GM12878 (cell line): Measurements from ENCODE around the gene TNFSF9. TPM values are rescaled to one million over a fixed set of nuclear protein-coding genes. Genes with fewer than 3 reads are reported as not detected.

ENCODE experiments used
- ATAC-seq: fragments of 200-7000 bp; cut with Tn5 transposase; 3 replicates; pipeline ENCODE4 v1.9.1; 2020; ENCODE audit warnings: mild to moderate bottlenecking, moderate library complexity
- BruUV-seq: library from RNA; stranded (reverse); fragments of 400-500 nt; replicated peaks from 2 replicates; lab custom pipeline; 2021; lab: Mats Ljungman, UMichigan
- CTCF ChIA-PET: fragments of 300-600 bp; sonication (Branson Sonifier 250); formaldehyde crosslinking; extraction: SDS; loops from one replicate; lab custom pipeline; 2021; ENCODE audit warnings: inconsistent platforms; lab: Yijun Ruan, JAX
- POLR2A ChIA-PET: fragments of 350-600 bp; formaldehyde crosslinking; extraction: SDS; loops from one replicate; lab custom pipeline; 2021; ENCODE audit warnings: inconsistent platforms; lab: Charles Lee
- RAD21 ChIA-PET: fragments of 300-600 bp; sonication (Branson Sonifier 250); formaldehyde crosslinking; loops from one replicate; lab custom pipeline; 2023; ENCODE audit warnings: antibody characterized with exemption; ENCODE audit not compliant: unreplicated experiment; lab: Charles Lee
- SMC1A ChIA-PET: fragments of 300-600 bp; sonication (Branson Sonifier 250); formaldehyde crosslinking; loops from one replicate; lab custom pipeline; 2023; ENCODE audit not compliant: unreplicated experiment, uncharacterized antibody; lab: Charles Lee
- DNase-seq: peaks from one replicate; pipeline ENCODE4 v3.0.0-alpha.2; 2011; ENCODE audit warnings: low read depth, low spot score
- FAIRE-seq: peaks from 3 replicates; lab custom pipeline; 2011; peaks lifted over from hg19 to GRCh38; lab: Jason Lieb, UNC
- H2AFZ ChIP-seq: 2 replicates; pipeline ENCODE4 v1.6.0; 2011; ENCODE audit warnings: low read depth, low read length, control low read depth; ENCODE audit not compliant: control insufficient read depth
- H3K27ac ChIP-seq: 2 replicates; pipeline ENCODE4 v1.5.1; 2011; ENCODE audit warnings: control low read depth; ENCODE audit not compliant: control insufficient read depth, insufficient read depth
- H3K27me3 ChIP-seq, 2 experiments: replicated peaks in 1 of 2; 2 replicates each; pipeline versions ENCODE4 v1.6.0 to v1.6.1; 2011; ENCODE audit warnings: low read length in 1 of 2; ENCODE audit not compliant: control insufficient read depth in 2 of 2, insufficient read depth in 2 of 2
- H3K36me3 ChIP-seq, 2 experiments: 2 replicates each; pipeline ENCODE4 v1.5.1; 2011; ENCODE audit warnings: low read length in 1 of 2; ENCODE audit not compliant: control insufficient read depth in 2 of 2, insufficient read depth in 2 of 2
- H3K4me1 ChIP-seq: 2 replicates; pipeline ENCODE4 v1.6.1; 2011; ENCODE audit warnings: mild to moderate bottlenecking, low read length, moderate library complexity, mixed read lengths; ENCODE audit not compliant: control insufficient read depth, insufficient read depth
- H3K4me2 ChIP-seq: 2 replicates; pipeline ENCODE4 v1.6.0; 2011; ENCODE audit warnings: control low read depth; ENCODE audit not compliant: control insufficient read depth, insufficient read depth
- H3K4me3 ChIP-seq: fragments of 200-600 bp; sonication (generic); 2 replicates; pipeline ENCODE4 v1.5.1; 2016
- H3K79me2 ChIP-seq: 2 replicates; pipeline ENCODE4 v1.6.0; 2011; ENCODE audit warnings: low read length; ENCODE audit not compliant: control insufficient read depth, insufficient read depth
- H3K9ac ChIP-seq: 2 replicates; pipeline ENCODE4 v1.8.0; 2011; ENCODE audit warnings: low read length, control low read depth, mixed read lengths; ENCODE audit not compliant: control insufficient read depth, insufficient read depth
- H3K9me3 ChIP-seq: replicated peaks from 3 replicates; pipeline ENCODE4 v1.5.1; 2011; ENCODE audit warnings: mild to moderate bottlenecking, low read length; ENCODE audit not compliant: control insufficient read depth, insufficient read depth
- H4K20me1 ChIP-seq: 2 replicates; pipeline ENCODE4 v1.6.0; 2011; ENCODE audit not compliant: control insufficient read depth, insufficient read depth
- BRCA1 ChIP-seq: IDR thresholded peaks from 2 replicates; pipeline ENCODE4 v1.6.1; 2011; ENCODE audit warnings: low read depth, low read length, improper control_type of control experiment
- CBX3 ChIP-seq: fragments of 200-600 bp; sonication (generic); IDR thresholded peaks from 2 replicates; pipeline ENCODE4 v1.6.1; 2016; ENCODE audit warnings: low read depth, borderline replicate concordance
- CBX5 ChIP-seq: sonication (generic); IDR thresholded peaks from 2 replicates; pipeline ENCODE4 v1.6.1; 2016; ENCODE audit warnings: low read depth, moderate library complexity, mild to moderate bottlenecking, inconsistent platforms
- E2F4 ChIP-seq: IDR thresholded peaks from 2 replicates; pipeline ENCODE4 v1.6.1; 2012; ENCODE audit warnings: low read depth, low read length, improper control_type of control experiment
- EP300 ChIP-seq, 2 experiments: fragments of 150-350 bp in 1 of 2; IDR thresholded peaks; 2 replicates each; pipeline ENCODE4 v1.6.1; 2011 to 2012; ENCODE audit warnings: low read depth in 2 of 2, low read length in 2 of 2, borderline replicate concordance in 1 of 2, improper control_type of control experiment in 1 of 2, inconsistent platforms in 1 of 2; ENCODE audit not compliant: control insufficient read depth in 1 of 2
- HDAC6 ChIP-seq: fragments of 200-600 bp; sonication (generic); IDR thresholded peaks from one replicate; pipeline ENCODE4 v1.8.0; 2017; ENCODE audit warnings: antibody characterized with exemption; ENCODE audit not compliant: unreplicated experiment
- HDGF ChIP-seq: fragments of 450-650 bp; IDR thresholded peaks from 2 replicates; pipeline ENCODE4 v1.6.1; 2016; ENCODE audit warnings: antibody characterized with exemption
- MEF2B ChIP-seq: fragments of 450-650 bp; IDR thresholded peaks from 2 replicates; pipeline ENCODE4 v1.6.1; 2018; ENCODE audit warnings: mild to moderate bottlenecking, moderate library complexity; ENCODE audit not compliant: partially characterized antibody, poor library complexity, severe bottlenecking
- NR2C2 ChIP-seq: IDR thresholded peaks from 2 replicates; pipeline ENCODE4 v1.6.1; 2011; ENCODE audit warnings: borderline replicate concordance, low read depth; ENCODE audit not compliant: control insufficient read depth, insufficient read length
- SMARCA5 ChIP-seq: fragments of 450-650 bp; IDR thresholded peaks from 2 replicates; pipeline ENCODE4 v1.6.1; 2017; ENCODE audit warnings: mild to moderate bottlenecking
- USF2 ChIP-seq: IDR thresholded peaks from 2 replicates; pipeline ENCODE4 v1.6.1; 2011; ENCODE audit warnings: low read depth, low read length, improper control_type of control experiment, borderline replicate concordance
- WRNIP1 ChIP-seq: IDR thresholded peaks from 2 replicates; pipeline ENCODE4 v1.6.1; 2011; ENCODE audit warnings: low read depth, low read length, improper control_type of control experiment, borderline replicate concordance
- ZNF592 ChIP-seq: fragments of 450-650 bp; IDR thresholded peaks from 2 replicates; pipeline ENCODE4 v1.6.1; 2017; ENCODE audit warnings: mild to moderate bottlenecking, moderate library complexity
- WGBS: methylation state at CpG from one replicate; pipeline ENCODE4 v1.1.6; 2016; ENCODE audit warnings: low lambda C conversion rate; ENCODE audit not compliant: insufficient replicate concordance, insufficient coverage; ENCODE audit errors: missing lambda C conversion rate; 5-methylcytosine and 5-hydroxymethylcytosine counted together
- in situ Hi-C: fragments of 300-500 bp; cut with MboI; formaldehyde crosslinking; loops from 9 replicates; pipeline ENCODE4 v1.14.3; 2018; ENCODE audit warnings: mixed read lengths
- intact Hi-C: fragments of 100-400 bp; cut with micrococcal nuclease; formaldehyde crosslinking; loops from one replicate; pipeline ENCODE4 v1.14.2; 2022; ENCODE audit not compliant: unreplicated experiment
- polyA plus RNA-seq, 11 experiments: library from polyadenylated mRNA; depleted of rRNA in 4 of 11; unstranded in 6 of 11; stranded (reverse) in 5 of 11; fragments of >200 nt; fragmentation: Nextera tagmentation in 4 of 11; fragmentation: Illumina TruSeq in 1 of 11; extraction: Ambion mirVana in 4 of 11; extraction: Trizol in 1 of 11; gene quantifications; 1 replicate in 1 of 11; 2 replicates in 10 of 11; pipeline versions ENCODE4 v1.2.1 to v1.2.3, GENCODE V29; 2011 to 2016; ENCODE audit warnings: inconsistent platforms in 2 of 11, missing spikeins in 2 of 11, low read depth in 1 of 11
- total RNA-seq, 4 experiments: library from RNA; depleted of rRNA in 3 of 4; stranded (reverse); fragments of >200 nt in 3 of 4; fragmentation: Illumina TruSeq in 1 of 4; extraction: Trizol in 1 of 4; gene quantifications; 2 replicates each; pipeline versions ENCODE4 v1.2.1 to v1.2.3, GENCODE V29; 2013 to 2021

Gene TNFSF9
- total and polyA plus RNA-seq, 10 of the 15 experiments (the other 5 are each of a cell fraction or from before 2014, with no cell fraction given), result 6.2 to 75.3 (median 22.1) TPM

DNA sequence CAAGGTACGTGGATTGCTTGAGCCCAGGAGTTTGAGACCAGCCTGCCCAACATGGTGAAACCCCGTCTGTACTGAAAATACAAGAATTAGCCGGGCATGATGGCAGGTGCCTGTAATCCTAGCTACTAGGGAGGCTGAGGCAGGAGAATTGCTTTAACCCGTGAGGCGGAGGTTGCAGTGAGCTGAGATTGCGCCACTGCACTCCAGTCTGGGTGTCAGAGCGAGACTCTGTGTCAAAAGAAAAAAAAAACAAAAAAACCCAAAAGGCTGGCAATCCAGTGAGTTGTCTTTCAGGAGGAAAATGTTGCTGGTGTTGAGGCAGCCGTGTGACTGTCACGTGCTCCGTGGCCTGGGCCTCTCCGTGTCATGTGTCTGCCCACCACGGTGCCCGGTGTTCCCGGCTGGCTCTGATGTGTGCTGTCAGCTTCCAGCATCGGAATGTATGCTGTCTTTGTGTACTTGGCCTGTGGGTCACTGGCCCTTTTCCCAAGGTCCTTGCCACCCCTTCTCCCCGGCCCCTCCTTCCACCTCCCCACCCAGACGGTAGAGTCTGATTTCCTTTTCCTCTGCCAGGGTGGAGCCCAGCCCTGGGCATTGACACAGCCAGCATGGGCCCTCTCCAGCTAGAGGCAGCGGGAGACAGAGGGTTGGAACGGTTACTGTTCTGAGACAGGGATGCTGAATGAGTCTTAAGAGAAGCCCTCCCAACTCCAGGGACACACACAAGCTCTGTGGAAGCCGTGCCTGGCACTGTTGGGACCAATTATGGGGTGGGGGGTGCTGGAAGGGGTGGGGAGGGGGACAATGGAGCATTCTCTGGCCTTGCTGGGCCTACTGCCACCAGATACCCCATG is 21.5 kb upstream of the TNFSF9 start:
- no peak overlapping the region for H3K4me2 ChIP-seq
- H3K27ac ChIP-seq, result no peak overlapping the region
- ChIA-PET RAD21 (no interaction called here), SMC1A (no interaction called here), CTCF (no interaction called here), POLR2A (interaction anchor here (0.6 kb wide), 1 partner anchor 92 kb away, joined by 5 read pairs; no protein-coding TSS in a partner anchor)
- 0 out of 2 replicates have a peak, but pooled peaks cover 3% of the 10 kb centered on the region for H3K4me1 ChIP-seq
- H3K9me3 ChIP-seq, result no peaks in the 10 kb centered on the region
- H3K4me3 ChIP-seq, result no peak overlapping the region
- no peak overlapping the region for H3K9ac ChIP-seq
- H3K36me3 ChIP-seq, result no peaks in the 10 kb centered on the region
- no peaks in the 10 kb centered on the region for H4K20me1 ChIP-seq
- H3K27me3 ChIP-seq, result no peaks in the 10 kb centered on the region
- no peak for FAIRE-seq
- WGBS, result 75% methylated on average over 19 of the region's 20 CpGs
- H2AFZ ChIP-seq, result no peak overlapping the region
- no peak for DNase-seq
- TF ChIP-seq HDAC6 (no peak), WRNIP1 (no peak), USF2 (no peak), EP300 (IDR thresholded peaks at IDR 0.05; ENCODE audit: borderline replicate concordance in 1 of 2, control insufficient read depth in 1 of 2, low read depth in 2 of 2, low read length in 2 of 2) (no peak), E2F4 (no peak), SMARCA5 (no peak), HDGF (no peak), CBX3 (no peak), CBX5 (no peak), MEF2B (no peak), BRCA1 (no peak), NR2C2 (no peak), ZNF592 (no peak)
- intact Hi-C loops, result loop anchor here (5.0 to 10.0 kb wide), 3 partner anchors 115 to 382 kb away; partner anchors contain the start of gene GTF2F1
- no peaks in the 10 kb centered on the region for H3K79me2 ChIP-seq
- no TSS peak for BruUV-seq
- ATAC-seq, result no peak
- in situ Hi-C loops, result no loop called here
